SU-DHL-6 (cell line): ENCODE measurements around the gene SETBP1.

ENCODE experiments used
- H2AFZ ChIP-seq: fragments of 200-600 bp; sonication (generic); 2 replicates; pipeline ENCODE4 v1.6.1; 2014; ENCODE audit warnings: low read depth, mild to moderate bottlenecking, moderate library complexity, mixed read lengths, antibody characterized with exemption, low read length; ENCODE audit not compliant: severe bottlenecking
- H3F3A ChIP-seq: fragments of 200-600 bp; shearing (Covaris generic); 2 replicates; pipeline ENCODE4 v1.6.0; 2016; ENCODE audit warnings: antibody characterized with exemption, mild to moderate bottlenecking; ENCODE audit not compliant: insufficient read depth
- H3K27ac ChIP-seq: fragments of 200-600 bp; sonication (generic); 2 replicates; pipeline ENCODE4 v1.5.1; 2016; ENCODE audit warnings: low read depth, mild to moderate bottlenecking, low read length, moderate library complexity, mixed read lengths
- H3K27me3 ChIP-seq: fragments of 200-600 bp; sonication (generic), shearing (Covaris generic); 2 replicates; pipeline ENCODE4 v1.6.0; 2014; ENCODE audit warnings: mild to moderate bottlenecking, low read length
- H3K36me3 ChIP-seq: fragments of 200-600 bp; sonication (generic); 2 replicates; pipeline ENCODE4 v1.6.1; 2014; ENCODE audit warnings: mild to moderate bottlenecking, low read length, mixed read lengths
- H3K4me2 ChIP-seq: fragments of 300-600, 200-600 bp; shearing (Covaris generic), sonication (generic); 2 replicates; pipeline ENCODE4 v1.6.0; 2014; ENCODE audit warnings: low read length, low read depth, mild to moderate bottlenecking; ENCODE audit not compliant: poor library complexity, severe bottlenecking
- H3K4me3 ChIP-seq: fragments of 200-600 bp; sonication (generic); 2 replicates; pipeline ENCODE4 v1.5.1; 2014; ENCODE audit warnings: antibody characterized with exemption, low read length, mild to moderate bottlenecking, mixed read lengths; ENCODE audit not compliant: insufficient read depth, poor library complexity, severe bottlenecking
- H3K79me2 ChIP-seq: fragments of 200-600 bp; sonication (generic); 2 replicates; pipeline ENCODE4 v1.6.1; 2014; ENCODE audit warnings: mild to moderate bottlenecking, low read length, moderate library complexity; ENCODE audit not compliant: insufficient read depth
- H3K9ac ChIP-seq: fragments of 200-600 bp; sonication (generic); 2 replicates; pipeline ENCODE4 v1.7.0; 2014; ENCODE audit warnings: mild to moderate bottlenecking, low read length
- H3K9me2 ChIP-seq: fragments of 200-600 bp; sonication (generic); replicated peaks from 2 replicates; pipeline ENCODE4 v1.6.1; 2014; ENCODE audit warnings: low read length; ENCODE audit not compliant: insufficient read depth
- H3K9me3 ChIP-seq: fragments of 200-600 bp; sonication (generic); 2 replicates; pipeline ENCODE4 v1.6.1; 2014; ENCODE audit warnings: low read length, mixed read lengths; ENCODE audit not compliant: insufficient read depth
- H4K20me1 ChIP-seq: fragments of 200-600 bp; sonication (generic); 2 replicates; pipeline ENCODE4 v1.6.1; 2014; ENCODE audit warnings: low read depth, mild to moderate bottlenecking, antibody characterized with exemption, low read length, moderate library complexity, mixed read lengths
- EZH2phosphoT487 ChIP-seq: fragments of 200-600 bp; sonication (generic), shearing (Covaris generic); conservative IDR thresholded peaks from 2 replicates; pipeline ENCODE4 v1.6.1; 2018; ENCODE audit warnings: mild to moderate bottlenecking, antibody characterized with exemption, low read length, moderate library complexity, mixed read lengths
- TF ChIP-seq, protein P1 (sequence below): fragments of 200-600 bp; sonication (generic); IDR thresholded peaks from one replicate; pipeline ENCODE4 v1.5.1; 2017; ENCODE audit warnings: antibody characterized with exemption, mild to moderate bottlenecking, low read length, moderate library complexity; ENCODE audit not compliant: insufficient read depth, poor library complexity, severe bottlenecking

The SETBP1 gene

DNA sequence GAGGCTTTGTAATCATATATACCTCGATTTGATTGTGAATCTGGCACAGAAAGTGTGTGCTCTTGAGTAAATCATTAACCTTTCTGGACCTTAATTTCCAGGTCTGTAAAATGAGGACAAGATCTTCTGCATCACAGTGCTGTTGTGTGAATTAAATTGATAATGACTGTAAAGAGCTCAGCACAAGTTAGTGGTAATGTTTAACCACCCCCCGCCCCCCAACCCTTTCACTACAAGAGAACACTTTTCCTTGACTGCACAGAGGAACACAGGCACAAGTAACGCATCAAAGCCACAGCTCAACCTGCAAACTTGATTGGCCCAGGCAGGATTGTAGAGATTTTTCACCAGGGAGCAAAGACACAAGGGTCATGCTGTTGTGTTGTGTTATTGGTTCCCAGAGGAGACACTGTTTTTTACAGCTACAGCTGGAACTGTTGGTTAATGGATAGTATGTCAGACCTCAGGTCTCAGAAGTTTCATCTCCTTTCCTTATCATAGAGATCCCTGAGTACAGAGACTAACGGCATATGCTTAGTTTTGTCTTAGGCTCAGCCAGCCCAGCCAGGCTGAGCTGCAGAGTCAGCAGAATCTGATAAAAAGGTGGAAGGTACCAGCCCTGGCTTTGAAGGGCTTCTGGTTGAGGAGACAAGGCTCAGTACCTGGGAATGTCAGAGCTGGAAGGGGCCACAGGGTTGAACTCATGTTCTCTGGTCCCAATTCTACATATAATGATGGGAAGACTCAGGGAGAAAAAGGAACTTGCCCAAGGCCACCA lies 10.6 kb downstream of the SETBP1 start:
- Histone ChIP-seq H3K9me3 (no peaks in the 10 kb centered on the region), H3K4me2 (no peak overlapping the region), H3K27ac (no peak overlapping the region), H4K20me1 (no peaks in the 10 kb centered on the region), H3F3A (no peaks in the 10 kb centered on the region), H3K27me3 (no peaks in the 10 kb centered on the region), H3K9ac (no peak overlapping the region), H3K4me3 (no peak overlapping the region), H2AFZ (no peak overlapping the region), H3K36me3 (no peaks in the 10 kb centered on the region), H3K9me2 (no peaks in the 10 kb centered on the region), H3K79me2 (no peaks in the 10 kb centered on the region)
- TF ChIP-seq, protein P1, sequence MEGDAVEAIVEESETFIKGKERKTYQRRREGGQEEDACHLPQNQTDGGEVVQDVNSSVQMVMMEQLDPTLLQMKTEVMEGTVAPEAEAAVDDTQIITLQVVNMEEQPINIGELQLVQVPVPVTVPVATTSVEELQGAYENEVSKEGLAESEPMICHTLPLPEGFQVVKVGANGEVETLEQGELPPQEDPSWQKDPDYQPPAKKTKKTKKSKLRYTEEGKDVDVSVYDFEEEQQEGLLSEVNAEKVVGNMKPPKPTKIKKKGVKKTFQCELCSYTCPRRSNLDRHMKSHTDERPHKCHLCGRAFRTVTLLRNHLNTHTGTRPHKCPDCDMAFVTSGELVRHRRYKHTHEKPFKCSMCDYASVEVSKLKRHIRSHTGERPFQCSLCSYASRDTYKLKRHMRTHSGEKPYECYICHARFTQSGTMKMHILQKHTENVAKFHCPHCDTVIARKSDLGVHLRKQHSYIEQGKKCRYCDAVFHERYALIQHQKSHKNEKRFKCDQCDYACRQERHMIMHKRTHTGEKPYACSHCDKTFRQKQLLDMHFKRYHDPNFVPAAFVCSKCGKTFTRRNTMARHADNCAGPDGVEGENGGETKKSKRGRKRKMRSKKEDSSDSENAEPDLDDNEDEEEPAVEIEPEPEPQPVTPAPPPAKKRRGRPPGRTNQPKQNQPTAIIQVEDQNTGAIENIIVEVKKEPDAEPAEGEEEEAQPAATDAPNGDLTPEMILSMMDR: no peak
- no peak for TF ChIP-seq EZH2phosphoT487

DNA sequence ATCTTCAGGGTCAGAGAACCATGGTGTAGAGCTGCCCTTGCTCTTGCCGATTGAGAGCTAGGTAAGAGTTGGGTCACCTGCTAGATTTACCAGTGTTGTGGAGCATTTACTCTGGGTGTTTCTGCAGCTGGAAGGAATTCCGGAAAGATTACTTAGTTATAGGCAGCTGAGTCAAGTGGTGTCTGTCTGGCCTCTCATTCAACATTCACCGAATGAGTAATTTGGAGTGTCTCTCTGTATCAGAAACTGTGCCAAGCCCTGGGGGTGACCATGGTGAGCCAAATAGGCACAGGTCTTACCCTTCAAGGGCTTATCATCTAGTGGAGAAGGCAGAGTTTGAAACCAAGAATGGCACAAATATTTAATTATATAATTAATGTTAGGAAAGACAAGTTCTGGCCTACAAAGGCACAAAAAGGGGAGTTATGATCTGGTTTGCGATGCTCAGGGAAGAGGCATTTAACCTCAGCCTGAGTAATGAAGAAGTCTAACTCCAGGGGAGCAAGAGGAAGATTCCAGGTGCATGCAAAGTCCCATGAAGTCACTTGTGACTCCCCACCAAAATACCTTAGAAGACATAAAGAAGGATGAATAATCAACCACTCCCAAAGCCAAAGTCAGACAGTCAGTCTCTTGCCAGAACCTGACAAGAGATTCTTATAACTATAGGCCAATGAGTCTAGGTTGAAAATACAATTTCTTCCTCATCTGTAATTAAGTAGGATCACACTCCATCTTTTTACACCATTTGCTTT lies 12.5 kb downstream of the SETBP1 start:
- no peaks in the 10 kb centered on the region for H3K79me2 ChIP-seq
- H3K9me2 ChIP-seq: no peaks in the 10 kb centered on the region
- H3K36me3 ChIP-seq: no peaks in the 10 kb centered on the region
- no peak overlapping the region for H3K4me2 ChIP-seq
- no peaks in the 10 kb centered on the region for H3F3A ChIP-seq
- no peak overlapping the region for H3K4me3 ChIP-seq
- no peaks in the 10 kb centered on the region for H3K27me3 ChIP-seq
- no peak overlapping the region for H2AFZ ChIP-seq
- no peaks in the 10 kb centered on the region for H3K9me3 ChIP-seq
- no peak overlapping the region for H3K9ac ChIP-seq
- H4K20me1 ChIP-seq: no peaks in the 10 kb centered on the region; the same call in 1 of the 2 replicates
- TF ChIP-seq, protein P1: no peak
- no peak for TF ChIP-seq EZH2phosphoT487
- no peak overlapping the region for H3K27ac ChIP-seq

DNA sequence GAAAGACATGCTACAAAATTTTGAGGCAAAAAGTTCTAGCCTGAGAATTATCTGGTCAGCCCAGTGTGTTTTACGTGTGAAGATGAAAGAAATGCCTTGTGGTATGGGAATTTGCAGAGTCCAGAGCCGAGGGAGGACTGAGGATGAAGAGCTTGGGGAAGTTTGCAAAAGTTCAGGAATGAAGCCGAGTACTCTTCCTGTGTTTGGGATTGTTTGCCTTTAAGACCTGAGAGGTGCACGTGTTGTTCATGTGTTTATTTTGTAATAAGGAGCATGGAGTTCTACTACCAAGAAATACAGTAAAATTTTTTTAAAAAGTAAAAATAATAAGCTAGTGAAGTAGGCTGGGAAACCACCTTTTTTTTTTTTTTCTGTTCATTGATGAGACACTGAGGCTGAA lies 14.8 kb downstream of the SETBP1 start:
- Histone ChIP-seq H3K27ac (no peak overlapping the region), H3K4me3 (no peak overlapping the region), H3F3A (no peaks in the 10 kb centered on the region), H3K4me2 (no peak overlapping the region), H4K20me1 (no peaks in the 10 kb centered on the region; the same call in 1 of the 2 replicates), H3K9me2 (no peaks in the 10 kb centered on the region), H3K9ac (no peak overlapping the region), H3K36me3 (no peaks in the 10 kb centered on the region), H3K9me3 (no peaks in the 10 kb centered on the region), H3K27me3 (no peaks in the 10 kb centered on the region), H2AFZ (no peak overlapping the region), H3K79me2 (no peaks in the 10 kb centered on the region)
- TF ChIP-seq, protein P1: no peak
- TF ChIP-seq EZH2phosphoT487: no peak
